ENCODE results near the gene BLOC1S3. TPM values are rescaled to one million over a fixed set of nuclear protein-coding genes. Genes with fewer than 3 reads are reported as not detected.
A peak's percentile ranks its signal among the peaks of the same experiment; 100 is the strongest.

Gene BLOC1S3
- total RNA-seq, 1 donor from 2014 or later = 12.5 TPM

DNA sequence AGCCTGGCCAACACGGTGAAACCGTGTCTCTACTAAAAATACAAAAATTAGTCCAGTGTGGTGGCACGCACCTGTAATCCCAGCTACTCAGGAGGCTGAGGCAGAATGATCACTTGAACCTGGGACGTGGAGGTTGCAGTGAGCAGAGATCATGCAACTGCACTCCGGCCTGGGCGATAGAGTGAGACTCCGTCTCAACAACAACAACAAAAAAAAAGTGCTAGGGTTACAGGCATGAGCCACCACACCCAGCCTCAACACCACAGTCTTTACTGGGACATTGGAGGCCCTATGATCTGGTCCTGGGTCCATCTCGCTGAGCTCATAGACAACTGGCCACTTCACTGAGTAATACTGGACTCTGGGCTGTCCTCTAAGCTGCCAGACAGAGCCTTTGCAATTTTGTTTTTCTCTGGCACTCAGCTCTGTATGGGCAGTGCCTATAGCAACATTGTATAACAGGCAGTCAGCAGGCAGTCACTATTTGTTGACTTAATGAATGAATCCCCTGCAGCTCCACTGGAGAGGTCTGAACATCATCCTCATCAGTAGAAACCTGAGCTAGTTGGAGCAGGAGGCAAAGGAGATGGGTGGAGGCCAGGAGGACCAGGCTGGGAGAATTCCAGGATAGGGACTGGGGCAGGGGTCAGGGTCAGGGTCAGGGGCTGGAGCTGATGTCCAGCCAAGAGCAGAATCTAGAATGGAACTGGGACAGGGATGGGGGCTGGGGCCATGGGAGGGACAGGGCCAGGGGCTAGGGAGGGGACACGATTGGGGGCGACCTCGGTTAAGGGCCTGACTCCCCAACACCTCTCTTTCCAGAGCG, 8.1 kb downstream of the BLOC1S3 start:
- intact Hi-C loops (cut with DNase I) = no loop called here
- H3K9me3 ChIP-seq = no peaks in the 10 kb centered on the region
- peaks cover 0 to 5% of the 10 kb centered on the region in 2 donors for H3K36me3 ChIP-seq
- no peak for DNase-seq (ENCODE audit: extremely low spot score in 2 of 2)
- no peak overlapping the region for H3K27ac ChIP-seq
- peaks cover 6% of the 10 kb centered on the region for H3K4me1 ChIP-seq
- no peak overlapping the region for H3K4me3 ChIP-seq
- TF ChIP-seq POLR2AphosphoS5 (IDR thresholded peaks at IDR 0.05; ENCODE audit: insufficient read depth in 1 of 2, low read depth in 1 of 2) (no peak), CTCF (IDR thresholded peaks at IDR 0.05) (no peak), POLR2A (IDR thresholded peaks at IDR 0.05) (no peak)
- H3K27me3 ChIP-seq = no peaks in the 10 kb centered on the region

DNA sequence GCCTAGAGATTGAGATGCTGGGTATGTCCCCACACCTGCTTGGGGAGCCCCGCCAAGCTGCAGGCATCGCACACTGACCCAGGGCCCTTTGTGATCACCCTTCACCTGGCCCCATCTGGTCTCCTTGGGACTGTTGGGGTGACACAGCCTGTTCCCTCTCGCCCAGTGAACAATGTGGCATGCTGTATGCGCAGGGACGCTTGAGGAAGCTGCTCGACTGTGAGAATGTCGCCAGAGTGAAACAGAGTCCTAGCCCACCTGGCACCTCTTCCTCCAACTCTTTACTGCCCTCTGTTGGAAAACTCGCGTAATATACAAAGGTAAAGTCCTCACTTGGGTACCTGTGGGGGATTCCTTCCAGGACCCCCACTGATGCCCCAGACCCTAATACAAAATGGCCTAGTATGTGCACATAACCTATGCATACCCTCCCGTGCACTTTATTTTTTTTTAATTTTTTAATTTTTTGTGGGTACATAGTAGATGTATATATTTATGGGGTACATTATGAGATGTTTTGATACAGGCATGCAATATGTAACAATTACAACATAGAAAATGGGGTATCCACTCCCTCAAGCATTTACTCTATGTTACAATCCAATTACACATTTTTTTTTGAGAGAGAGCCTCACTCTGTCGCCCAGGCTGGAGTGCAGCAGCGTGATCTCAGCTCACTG, 9.0 kb downstream of the BLOC1S3 start:
- H3K27ac ChIP-seq = no peak overlapping the region
- intact Hi-C loops (cut with DNase I) = no loop called here
- H3K27me3 ChIP-seq = no peaks in the 10 kb centered on the region
- no peaks in the 10 kb centered on the region for H3K4me1 ChIP-seq
- H3K9me3 ChIP-seq = no peaks in the 10 kb centered on the region
- no peak for TF ChIP-seq POLR2A (IDR thresholded peaks at IDR 0.05)
- peak in 2 of 3 experiments; percentile 18 to 19 for TF ChIP-seq CTCF (IDR thresholded peaks at IDR 0.05)
- TF ChIP-seq POLR2AphosphoS5 (IDR thresholded peaks at IDR 0.05; ENCODE audit: insufficient read depth in 1 of 2, low read depth in 1 of 2) = no peak
- no peak overlapping the region for H3K4me3 ChIP-seq
- no peaks in the 10 kb centered on the region for H3K36me3 ChIP-seq
- no peak for DNase-seq (ENCODE audit: extremely low spot score in 2 of 2)

DNA sequence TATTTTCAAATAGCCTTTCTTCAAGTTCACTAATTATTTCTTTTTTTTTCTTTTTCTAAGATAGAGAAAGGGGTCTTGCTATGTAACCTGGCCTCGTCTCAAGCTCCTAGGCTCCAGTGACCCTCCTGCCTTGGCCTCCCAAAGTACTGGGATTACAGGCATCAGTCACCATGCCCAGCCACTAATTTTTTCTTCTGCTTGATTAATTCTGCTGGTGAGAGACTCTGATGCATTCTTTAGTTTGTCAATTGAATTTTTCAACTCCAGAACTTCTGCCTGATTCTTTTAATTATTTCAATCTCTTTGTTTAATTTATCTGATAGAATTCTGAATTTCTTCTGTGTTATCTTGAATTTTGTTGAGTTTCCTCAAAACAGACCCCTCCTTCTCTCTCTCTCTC, 11.4 kb downstream of the BLOC1S3 start:
- intact Hi-C loops (cut with DNase I) = no loop called here
- Histone ChIP-seq H3K4me1 (no peaks in the 10 kb centered on the region), H3K27ac (no peak overlapping the region), H3K27me3 (no peaks in the 10 kb centered on the region), H3K36me3 (no peaks in the 10 kb centered on the region), H3K4me3 (no peak overlapping the region), H3K9me3 (no peaks in the 10 kb centered on the region)
- TF ChIP-seq CTCF (IDR thresholded peaks at IDR 0.05) (no peak), POLR2AphosphoS5 (IDR thresholded peaks at IDR 0.05; ENCODE audit: insufficient read depth in 1 of 2, low read depth in 1 of 2) (no peak)
- DNase-seq (ENCODE audit: extremely low spot score in 2 of 2) = no peak

DNA sequence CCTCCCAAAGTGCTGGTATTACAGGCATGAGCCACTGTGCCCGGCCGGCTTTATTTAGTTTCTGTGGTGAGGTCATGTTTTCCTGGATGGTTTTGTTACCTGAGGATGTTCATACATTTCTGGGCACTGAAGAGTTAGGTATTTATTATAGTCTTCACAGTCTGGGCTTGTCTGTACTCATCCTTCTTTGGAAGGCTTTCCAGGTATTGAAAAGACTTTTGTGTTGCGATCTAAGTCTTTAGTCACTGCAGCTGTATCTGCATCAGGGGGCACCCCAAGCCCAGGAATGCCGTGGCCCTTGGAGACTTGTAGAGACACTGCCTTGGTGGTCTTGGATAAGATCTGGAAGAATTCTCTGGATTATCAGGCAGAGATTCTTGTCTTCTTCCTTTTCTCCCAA, 12.8 kb downstream of the BLOC1S3 start:
- H3K27ac ChIP-seq = no peak overlapping the region
- no peaks in the 10 kb centered on the region for H3K4me1 ChIP-seq
- no peak overlapping the region for H3K4me3 ChIP-seq
- no peak for TF ChIP-seq POLR2A (IDR thresholded peaks at IDR 0.05)
- TF ChIP-seq POLR2AphosphoS5 (IDR thresholded peaks at IDR 0.05; ENCODE audit: insufficient read depth in 1 of 2, low read depth in 1 of 2) = peak in 1 of 2 donors; percentile 30
- no peak for DNase-seq (ENCODE audit: extremely low spot score in 2 of 2)
- intact Hi-C loops (cut with DNase I) = no loop called here
- no peaks in the 10 kb centered on the region for H3K27me3 ChIP-seq
- H3K36me3 ChIP-seq = no peaks in the 10 kb centered on the region
- H3K9me3 ChIP-seq = no peaks in the 10 kb centered on the region

- Histone ChIP-seq H3K9me3 (no peaks in the 10 kb centered on the region), H3K4me3 (no peak overlapping the region)
These were observed 17.2 kb downstream of the BLOC1S3 start for GRCh38 chr19:45195764-45196163.

More at GRCh38 chr19:45195764-45196163, 17.2 kb downstream of the BLOC1S3 start:
- no peaks in the 10 kb centered on the region for H3K4me1 ChIP-seq
- H3K36me3 ChIP-seq = no peaks in the 10 kb centered on the region
- H3K27me3 ChIP-seq = no peaks in the 10 kb centered on the region
- intact Hi-C loops (cut with DNase I) = no loop called here
- DNase-seq (ENCODE audit: extremely low spot score in 2 of 2) = no peak
- TF ChIP-seq POLR2AphosphoS5 (IDR thresholded peaks at IDR 0.05; ENCODE audit: insufficient read depth in 1 of 2, low read depth in 1 of 2) (no peak), CTCF (IDR thresholded peaks at IDR 0.05) (no peak), POLR2A (IDR thresholded peaks at IDR 0.05) (no peak)
- H3K27ac ChIP-seq = no peak overlapping the region
